Tibial nerve (tissue), 3 donors: Measurements from ENCODE around the gene PAAF1.

Source experiments
- CTCF ChIP-seq, 5 experiments: fragments of 200-600 bp in 3 of 5; fragments of 450-650 bp in 2 of 5; sonication (generic) in 3 of 5; IDR thresholded peaks; one replicate each; pipeline ENCODE4 v1.5.1; 2016 to 2019; ENCODE audit warnings: antibody characterized with exemption in 5 of 5, mild to moderate bottlenecking in 3 of 5, moderate library complexity in 2 of 5
- POLR2A ChIP-seq, 2 donors: fragments of 450-650 bp; IDR thresholded peaks; one replicate each; pipeline ENCODE4 v1.6.1; 2017; ENCODE audit warnings: antibody characterized with exemption in 2 of 2, mild to moderate bottlenecking in 2 of 2, moderate library complexity in 2 of 2

- TF ChIP-seq POLR2A (IDR thresholded peaks at IDR 0.05) (no peak), CTCF (IDR thresholded peaks at IDR 0.05) (no peak)
Measured at GRCh38 chr11:73950869-73951710, 74.3 kb downstream of the PAAF1 start, which contains the start of gene DNAJB13.
